ENCODE data around the gene CGB3. TPM values are rescaled to one million over a fixed set of nuclear protein-coding genes. Genes with fewer than 3 reads are reported as not detected.
"Not testable (repeated sequence)": the region's sequence is repeated elsewhere in the genome, so short reads cannot be mapped to it uniquely, and the experiment has no call there.

The CGB3 gene
- total RNA-seq, 1 experiment from 2014 or later: not detected

DNA sequence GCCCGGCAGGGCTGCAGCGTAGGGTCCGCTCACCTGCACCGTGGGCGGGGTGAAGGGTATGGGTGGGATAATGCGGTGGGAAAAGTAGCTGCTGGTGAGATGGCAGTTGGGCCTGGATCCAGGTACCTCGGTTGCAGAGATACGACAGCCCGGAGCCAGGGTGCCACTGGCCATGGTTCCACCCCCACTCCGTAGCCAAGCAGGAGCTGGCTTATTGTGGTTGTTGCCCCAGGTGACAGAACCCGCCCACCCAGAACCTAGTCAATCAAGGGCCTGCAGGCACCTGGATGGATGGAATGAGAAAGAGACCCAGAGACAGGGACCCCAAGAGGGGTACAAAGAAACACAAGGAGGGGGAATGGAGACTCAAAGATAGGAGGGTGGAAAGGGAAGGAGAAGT is 3.8 kb downstream of the CGB3 start:
- no TSS peak for BruUV-seq (replicated peaks)
- ATAC-seq: no peak
- POLR2A ChIA-PET (ENCODE audit: unreplicated experiment): no interaction called here

DNA sequence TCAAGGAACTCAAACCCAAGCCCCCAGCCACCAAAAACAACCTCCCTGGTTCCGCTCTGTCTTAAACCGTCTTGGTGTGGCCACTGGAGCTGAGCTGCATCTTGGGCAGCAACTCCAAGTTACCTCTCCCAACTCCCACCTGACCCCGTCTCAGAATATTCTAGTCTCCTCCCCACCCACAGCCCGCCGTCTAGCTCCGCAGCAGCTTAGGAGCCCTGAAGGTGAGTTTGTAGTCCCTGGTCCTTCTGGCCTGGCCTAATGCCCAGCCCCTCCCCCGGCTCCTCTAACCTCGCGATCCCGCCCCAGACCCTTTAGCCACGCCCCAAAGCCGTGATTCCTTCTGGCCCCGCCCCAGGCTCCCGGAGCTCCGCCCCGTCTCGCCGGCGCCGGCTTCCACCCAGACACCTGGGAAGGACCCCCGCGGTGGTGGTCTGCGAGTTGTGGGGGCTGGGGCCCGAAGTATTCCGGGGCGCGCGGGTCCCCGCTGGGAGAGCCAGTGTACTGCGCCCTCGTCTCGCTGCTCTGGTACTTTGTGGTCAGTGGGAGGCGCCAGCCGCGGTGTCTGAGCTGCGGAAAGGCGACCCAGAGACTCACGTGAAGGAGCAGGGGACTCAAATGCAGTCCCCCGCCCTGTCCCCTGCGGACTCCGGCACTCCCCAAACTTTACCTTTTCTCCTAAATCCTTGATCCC is 4.7 kb downstream of the CGB3 start:
- ChIA-PET CTCF (no interaction called here), POLR2A (ENCODE audit: unreplicated experiment) (interaction anchor here (0.5 kb wide), 1 partner anchor 10 kb away, joined by 3 read pairs; no protein-coding TSS in a partner anchor)
- no TSS peak for BruUV-seq (replicated peaks)
- Histone ChIP-seq H3F3A (ENCODE audit: low read length, unreplicated experiment) (no peaks in the 10 kb centered on the region), H3K27ac (ENCODE audit: low read length) (no peak overlapping the region), H3K4me1 (ENCODE audit: insufficient read depth, low read length) (peaks cover 10% of the 10 kb centered on the region; the same call in 1 of the 2 replicates), H3K27me3 (ENCODE audit: low read length) (no peaks in the 10 kb centered on the region), H3K9ac (ENCODE audit: low read length) (no peak overlapping the region), H3K79me2 (ENCODE audit: low read length) (no peaks in the 10 kb centered on the region), H3K4me2 (ENCODE audit: low read length) (peak overlapping the region; percentile 77), H4K20me1 (ENCODE audit: low read length) (no peaks in the 10 kb centered on the region), H3K4me3 (ENCODE audit: low read length) (peak overlapping the region; percentile 60), H3K9me3 (ENCODE audit: low read length) (no peaks in the 10 kb centered on the region), H2AFZ (ENCODE audit: low read length) (peak overlapping the region; percentile 30; the same call in 1 of the 2 replicates), H3K9me2 (replicated peaks; ENCODE audit: low read length) (no peaks in the 10 kb centered on the region), H3K36me3 (ENCODE audit: low read depth, low read length) (no peaks in the 10 kb centered on the region)
- TF ChIP-seq, protein P1, sequence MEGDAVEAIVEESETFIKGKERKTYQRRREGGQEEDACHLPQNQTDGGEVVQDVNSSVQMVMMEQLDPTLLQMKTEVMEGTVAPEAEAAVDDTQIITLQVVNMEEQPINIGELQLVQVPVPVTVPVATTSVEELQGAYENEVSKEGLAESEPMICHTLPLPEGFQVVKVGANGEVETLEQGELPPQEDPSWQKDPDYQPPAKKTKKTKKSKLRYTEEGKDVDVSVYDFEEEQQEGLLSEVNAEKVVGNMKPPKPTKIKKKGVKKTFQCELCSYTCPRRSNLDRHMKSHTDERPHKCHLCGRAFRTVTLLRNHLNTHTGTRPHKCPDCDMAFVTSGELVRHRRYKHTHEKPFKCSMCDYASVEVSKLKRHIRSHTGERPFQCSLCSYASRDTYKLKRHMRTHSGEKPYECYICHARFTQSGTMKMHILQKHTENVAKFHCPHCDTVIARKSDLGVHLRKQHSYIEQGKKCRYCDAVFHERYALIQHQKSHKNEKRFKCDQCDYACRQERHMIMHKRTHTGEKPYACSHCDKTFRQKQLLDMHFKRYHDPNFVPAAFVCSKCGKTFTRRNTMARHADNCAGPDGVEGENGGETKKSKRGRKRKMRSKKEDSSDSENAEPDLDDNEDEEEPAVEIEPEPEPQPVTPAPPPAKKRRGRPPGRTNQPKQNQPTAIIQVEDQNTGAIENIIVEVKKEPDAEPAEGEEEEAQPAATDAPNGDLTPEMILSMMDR (conservative IDR thresholded peaks at IDR 0.05; ENCODE audit: low read depth, low read length): peak; percentile 30; the same call in 1 of the 2 replicates
- TF ChIP-seq EZH2 (IDR thresholded peaks at IDR 0.05; ENCODE audit: low read length, unreplicated experiment): no peak
- TF ChIP-seq EZH2phosphoT487 (IDR thresholded peaks at IDR 0.05; ENCODE audit: borderline replicate concordance, low read length): no peak
- intact Hi-C loops (cut with micrococcal nuclease): no loop called here
- peak; percentile 49 for ATAC-seq
- peak; percentile 55 for DNase-seq

More for the DNA sequence above, 3.8 kb downstream of the CGB3 start:
- CTCF ChIA-PET: no interaction called here
- no peak overlapping the region for H3K4me2 ChIP-seq (ENCODE audit: low read length)
- no peak overlapping the region for H3K27ac ChIP-seq (ENCODE audit: low read length)
- H4K20me1 ChIP-seq (ENCODE audit: low read length): no peaks in the 10 kb centered on the region
- no peaks in the 10 kb centered on the region for H3K27me3 ChIP-seq (ENCODE audit: low read length)
- peaks cover 10% of the 10 kb centered on the region; the same call in 1 of the 2 replicates for H3K4me1 ChIP-seq (ENCODE audit: insufficient read depth, low read length)
- H3K79me2 ChIP-seq (ENCODE audit: low read length): no peaks in the 10 kb centered on the region
- H3K36me3 ChIP-seq (ENCODE audit: low read depth, low read length): no peaks in the 10 kb centered on the region
- intact Hi-C loops (cut with micrococcal nuclease): no loop called here
- no peaks in the 10 kb centered on the region for H3F3A ChIP-seq (ENCODE audit: low read length, unreplicated experiment)
- no peak overlapping the region for H2AFZ ChIP-seq (ENCODE audit: low read length)
- no peak overlapping the region for H3K9ac ChIP-seq (ENCODE audit: low read length)
- H3K4me3 ChIP-seq (ENCODE audit: low read length): no peak overlapping the region
- no peaks in the 10 kb centered on the region for H3K9me3 ChIP-seq (ENCODE audit: low read length)
- no peak for DNase-seq
- no peak for TF ChIP-seq EZH2phosphoT487 (IDR thresholded peaks at IDR 0.05; ENCODE audit: borderline replicate concordance, low read length)
- TF ChIP-seq, protein P1 (conservative IDR thresholded peaks at IDR 0.05; ENCODE audit: low read depth, low read length): no peak
- TF ChIP-seq EZH2 (IDR thresholded peaks at IDR 0.05; ENCODE audit: low read length, unreplicated experiment): no peak
- no peaks in the 10 kb centered on the region for H3K9me2 ChIP-seq (replicated peaks; ENCODE audit: low read length)

DNA sequence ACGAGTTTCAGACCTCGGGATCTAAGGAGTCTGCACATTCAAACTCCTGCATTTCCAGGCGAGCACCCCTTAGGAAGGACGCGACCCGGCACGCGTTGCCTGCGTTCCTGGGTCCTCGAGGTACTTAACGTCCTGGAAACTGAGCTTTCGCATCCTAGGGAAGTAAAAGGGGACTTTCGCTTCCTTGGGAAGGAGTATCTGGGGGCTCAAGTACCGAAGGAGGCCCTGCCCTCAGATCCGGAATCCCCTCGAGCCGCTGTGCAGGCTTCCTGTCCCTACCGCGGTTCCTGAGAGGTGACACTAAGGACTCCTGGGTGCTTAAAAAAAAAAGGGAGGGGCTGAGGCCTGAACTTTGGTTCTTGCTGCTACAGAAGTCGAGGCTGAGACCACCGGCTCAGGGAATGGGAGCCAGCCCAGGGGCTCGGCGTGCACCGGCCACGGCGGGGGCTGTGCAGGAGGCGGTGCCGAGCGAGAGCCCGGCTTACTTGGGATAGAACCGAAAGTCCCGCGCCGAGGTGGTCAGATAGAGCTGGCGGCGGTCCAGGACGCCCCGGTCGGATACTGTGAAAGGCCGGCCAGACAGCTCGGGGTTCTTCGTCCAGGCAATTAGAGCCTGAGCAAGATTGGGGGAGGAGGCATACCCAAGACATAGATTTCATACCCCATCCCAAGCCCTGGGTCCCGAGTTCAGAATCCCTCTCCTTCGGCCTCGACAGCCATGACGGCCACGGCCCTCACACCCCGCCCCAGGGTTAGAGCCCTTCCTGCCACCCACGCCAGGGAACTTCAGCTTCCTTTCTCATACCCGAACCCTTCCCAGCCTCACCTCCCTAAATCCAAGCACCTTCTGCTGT is 5.5 kb downstream of the CGB3 start:
- Histone ChIP-seq H3K4me2 (ENCODE audit: low read length) (peak overlapping the region; percentile 77), H2AFZ (ENCODE audit: low read length) (peak overlapping the region; percentile 46; the same call in 1 of the 2 replicates), H3K4me3 (ENCODE audit: low read length) (peak overlapping the region; percentile 60), H3K4me1 (ENCODE audit: insufficient read depth, low read length) (peaks cover 10% of the 10 kb centered on the region; the same call in 1 of the 2 replicates), H3K9ac (ENCODE audit: low read length) (peak overlapping the region; percentile 35)
- BruUV-seq (replicated peaks): TSS peak; percentile 42
- CTCF ChIA-PET: interaction anchor here (1.1 kb wide), 1 partner anchor 79 kb away, joined by 4 read pairs; no protein-coding TSS in a partner anchor
- intact Hi-C loops (cut with micrococcal nuclease); H3K27ac ChIP-seq (ENCODE audit: low read length); H3K79me2 ChIP-seq (ENCODE audit: low read length); H3K9me3 ChIP-seq (ENCODE audit: low read length); H3K27me3 ChIP-seq (ENCODE audit: low read length); H3K36me3 ChIP-seq (ENCODE audit: low read depth, low read length); H3K9me2 ChIP-seq (replicated peaks; ENCODE audit: low read length); H3F3A ChIP-seq (ENCODE audit: low read length, unreplicated experiment); H4K20me1 ChIP-seq (ENCODE audit: low read length): not testable (repeated sequence)
- DNase-seq: peak; percentile 8
- peak; percentile 29; the same call in 1 of the 2 replicates for ATAC-seq
- POLR2A ChIA-PET (ENCODE audit: unreplicated experiment): interaction anchor here (0.5 to 0.6 kb wide), 3 partner anchors 10 to 106 kb away, joined by 3 read pairs; no protein-coding TSS in a partner anchor
